MM.1S (cell line): ENCODE data around the gene DNER.

Source experiments
- DNase-seq: peaks from one replicate; pipeline ENCODE4 v3.0.0-alpha.2; 2015
- H2AFZ ChIP-seq: fragments of 300-600 bp; sonication (generic); 2 replicates; pipeline ENCODE4 v1.6.0; 2016; ENCODE audit warnings: antibody characterized with exemption, low read length
- H3F3A ChIP-seq: fragments of 300-600 bp; sonication (generic); 2 replicates; pipeline ENCODE4 v1.6.1; 2016; ENCODE audit warnings: mild to moderate bottlenecking, antibody characterized with exemption, low read length, moderate library complexity, mixed read lengths; ENCODE audit not compliant: insufficient read depth
- H3K27ac ChIP-seq: fragments of 300-600 bp; sonication (generic); 2 replicates; pipeline ENCODE4 v1.5.1; 2016; ENCODE audit warnings: mild to moderate bottlenecking, low read length
- H3K27me3 ChIP-seq: fragments of 300-600 bp; sonication (generic); replicated peaks from 2 replicates; pipeline ENCODE4 v1.6.0; 2016; ENCODE audit warnings: low read length; ENCODE audit not compliant: insufficient read depth
- H3K36me3 ChIP-seq: fragments of 300-600 bp; sonication (generic); replicated peaks from 2 replicates; pipeline ENCODE4 v1.6.1; 2016; ENCODE audit warnings: mild to moderate bottlenecking, low read length, mixed read lengths; ENCODE audit not compliant: insufficient read depth
- H3K4me1 ChIP-seq: fragments of 300-600 bp; sonication (generic); 2 replicates; pipeline ENCODE4 v1.6.1; 2016; ENCODE audit warnings: low read length, mixed read lengths
- H3K4me2 ChIP-seq: fragments of 300-600 bp; sonication (generic); 2 replicates; pipeline ENCODE4 v1.6.0; 2016; ENCODE audit warnings: low read depth, low read length
- H3K4me3 ChIP-seq: fragments of 300-600 bp; sonication (generic); 2 replicates; pipeline ENCODE4 v1.5.1; 2016; ENCODE audit warnings: low read length, mixed read lengths
- H3K79me2 ChIP-seq: fragments of 300-600 bp; sonication (generic); 2 replicates; pipeline ENCODE4 v1.6.1; 2016; ENCODE audit warnings: mixed run types, low read length, mixed read lengths
- H3K9ac ChIP-seq: fragments of 300-600 bp; sonication (generic); 2 replicates; pipeline ENCODE4 v1.6.1; 2016; ENCODE audit warnings: low read length, mixed read lengths
- H3K9me2 ChIP-seq: fragments of 300-600 bp; sonication (generic); replicated peaks from 2 replicates; pipeline ENCODE4 v1.6.1; 2016; ENCODE audit warnings: mild to moderate bottlenecking, low read length, mixed read lengths; ENCODE audit not compliant: insufficient read depth
- H3K9me3 ChIP-seq: fragments of 300-600 bp; sonication (generic); replicated peaks from 2 replicates; pipeline ENCODE4 v1.6.1; 2016; ENCODE audit warnings: mild to moderate bottlenecking, low read length, mixed read lengths; ENCODE audit not compliant: insufficient read depth
- H4K20me1 ChIP-seq: fragments of 300-600 bp; sonication (generic); 2 replicates; pipeline ENCODE4 v1.6.1; 2016; ENCODE audit warnings: mild to moderate bottlenecking, low read length, moderate library complexity, mixed read lengths; ENCODE audit not compliant: insufficient read depth
- CTCF ChIP-seq: fragments of 300-600 bp; sonication (generic); IDR thresholded peaks from 2 replicates; pipeline ENCODE4 v1.5.1; 2016; ENCODE audit warnings: antibody characterized with exemption, low read length, mixed read lengths
- EZH2 ChIP-seq: fragments of 300-600 bp; sonication (generic); optimal IDR thresholded peaks from 2 replicates; pipeline ENCODE3; 2017; ENCODE audit warnings: low read depth, mild to moderate bottlenecking, antibody characterized with exemption, low read length, mixed read lengths
- EZH2phosphoT487 ChIP-seq: fragments of 300-600 bp; sonication (generic); IDR thresholded peaks from 2 replicates; pipeline ENCODE4 v1.6.1; 2018; ENCODE audit warnings: antibody characterized with exemption, low read length

DNER gene

GRCh38 chr2:229666811-229667210 is 47.5 kb downstream of the DNER start:
- no peaks in the 10 kb centered on the region for H3K36me3 ChIP-seq
- H3K9ac ChIP-seq, result no peak overlapping the region
- H3K9me3 ChIP-seq, result no peaks in the 10 kb centered on the region
- no peaks in the 10 kb centered on the region for H4K20me1 ChIP-seq
- H3K4me1 ChIP-seq, result no peaks in the 10 kb centered on the region
- H3F3A ChIP-seq, result no peaks in the 10 kb centered on the region
- no peak for TF ChIP-seq EZH2
- no peak for TF ChIP-seq EZH2phosphoT487
- TF ChIP-seq CTCF, result no peak
- no peak overlapping the region for H3K4me3 ChIP-seq
- H3K9me2 ChIP-seq, result no peaks in the 10 kb centered on the region
- no peak for DNase-seq
- no peaks in the 10 kb centered on the region for H3K27me3 ChIP-seq
- H3K79me2 ChIP-seq, result no peaks in the 10 kb centered on the region
- H2AFZ ChIP-seq, result no peak overlapping the region
- no peak overlapping the region for H3K4me2 ChIP-seq
- no peak overlapping the region for H3K27ac ChIP-seq

- no peaks in the 10 kb centered on the region for H3K27me3 ChIP-seq
- H2AFZ ChIP-seq, result no peak overlapping the region
- no peaks in the 10 kb centered on the region for H4K20me1 ChIP-seq
- no peak overlapping the region for H3K9ac ChIP-seq
- TF ChIP-seq EZH2 (no peak), EZH2phosphoT487 (no peak), CTCF (no peak)
- H3K4me3 ChIP-seq, result no peak overlapping the region
- no peaks in the 10 kb centered on the region for H3K79me2 ChIP-seq
- H3K4me2 ChIP-seq, result no peak overlapping the region
- H3K9me3 ChIP-seq, result no peaks in the 10 kb centered on the region
- H3F3A ChIP-seq, result no peaks in the 10 kb centered on the region
- H3K36me3 ChIP-seq, result no peaks in the 10 kb centered on the region
- no peaks in the 10 kb centered on the region for H3K4me1 ChIP-seq
- no peaks in the 10 kb centered on the region for H3K9me2 ChIP-seq
- no peak overlapping the region for H3K27ac ChIP-seq
- DNase-seq, result no peak
Measured at GRCh38 chr2:229665158-229665557, 49.2 kb downstream of the DNER start.

- H3K4me2 ChIP-seq, result no peak overlapping the region
Measured at GRCh38 chr2:229661478-229661877, 52.9 kb downstream of the DNER start.

More at GRCh38 chr2:229661478-229661877, 52.9 kb downstream of the DNER start:
- Histone ChIP-seq H4K20me1 (no peaks in the 10 kb centered on the region), H3K4me3 (no peak overlapping the region), H3K27me3 (no peaks in the 10 kb centered on the region), H3K9me3 (no peaks in the 10 kb centered on the region), H3K79me2 (no peaks in the 10 kb centered on the region), H3K9ac (no peak overlapping the region), H3K27ac (no peak overlapping the region), H3K4me1 (no peaks in the 10 kb centered on the region), H3F3A (no peaks in the 10 kb centered on the region), H3K36me3 (no peaks in the 10 kb centered on the region), H2AFZ (no peak overlapping the region), H3K9me2 (no peaks in the 10 kb centered on the region)
- no peak for DNase-seq
- TF ChIP-seq CTCF, result no peak
- no peak for TF ChIP-seq EZH2phosphoT487
